ENCODE measurements around the gene CDK19.
A peak's percentile ranks its signal among the peaks of the same experiment; 100 is the strongest.

DNA sequence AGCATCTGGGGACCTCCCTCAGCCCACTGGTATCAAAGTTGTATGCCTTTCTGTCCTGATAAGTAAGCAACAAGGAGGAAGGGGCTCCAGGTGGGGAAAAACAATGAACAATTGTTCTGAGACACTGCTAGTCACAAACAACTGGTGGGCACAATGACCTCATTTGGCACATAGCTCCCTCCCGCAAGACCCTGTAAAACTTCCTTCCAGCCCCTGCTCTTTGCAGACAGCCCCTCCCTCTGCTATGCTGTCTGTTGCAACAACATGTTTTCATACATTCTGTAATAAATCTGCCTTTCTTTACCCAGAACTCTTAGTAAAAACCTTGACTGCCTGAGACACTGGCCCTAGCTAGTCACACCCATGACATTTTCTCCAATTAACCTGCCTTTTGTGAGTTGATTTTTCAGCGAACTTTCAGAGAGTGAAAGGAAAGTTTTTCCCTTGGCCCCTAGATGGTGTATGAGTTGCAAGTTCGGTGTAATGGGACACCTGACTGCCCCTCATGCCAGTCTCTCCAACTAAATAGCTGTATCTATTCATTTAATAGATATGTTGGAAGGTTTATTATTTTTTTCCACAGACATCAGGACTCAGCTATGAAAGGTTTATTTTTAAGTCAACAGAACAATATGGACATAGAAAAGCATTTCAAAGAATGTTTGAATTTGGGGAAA is 196.5 kb downstream of the CDK19 start:
- no peak for TF ChIP-seq EZH2phosphoT487 (IDR thresholded peaks at IDR 0.05; ENCODE audit: borderline replicate concordance, low read depth)
- TF ChIP-seq CTCF (IDR thresholded peaks at IDR 0.05): peak; percentile 41
- no peak for TF ChIP-seq MAX (IDR thresholded peaks at IDR 0.05; ENCODE audit: low read depth)
- TF ChIP-seq REST (IDR thresholded peaks at IDR 0.05; ENCODE audit: low read depth, low read length): no peak

Data from SK-N-SH (cell line).